MCF 10A (cell line): Measurements from ENCODE around the gene DCAF7. TPM values are rescaled to one million over a fixed set of nuclear protein-coding genes. Genes with fewer than 3 reads are reported as not detected.

ENCODE experiments used
- BruUV-seq: library from RNA; stranded (reverse); fragments of 400-500 nt; replicated peaks from 2 replicates; lab custom pipeline; 2021; lab: Mats Ljungman, UMichigan
- CTCF ChIA-PET: fragments of 300-600 bp; sonication (Branson Sonifier 250); formaldehyde crosslinking; extraction: SDS; loops from one replicate; lab custom pipeline; 2021; ENCODE audit warnings: antibody characterized with exemption, inconsistent platforms; lab: Yijun Ruan, JAX
- POLR2A ChIA-PET: fragments of 300-600, 350-650 bp; sonication (Branson Sonifier 250); formaldehyde crosslinking; extraction: SDS; loops from one replicate; lab custom pipeline; 2020; ENCODE audit warnings: antibody characterized with exemption, inconsistent platforms; lab: Yijun Ruan, JAX
- DNase-seq: peaks from one replicate; pipeline ENCODE4 v3.0.0-alpha.2; 2018; ENCODE audit not compliant: unreplicated experiment
- H3K27ac Mint-ChIP-seq: one replicate; pipeline ENCODE4 v1.8.0; 2022; ENCODE audit warnings: mild to moderate bottlenecking, low read depth, mixed read lengths; ENCODE audit not compliant: unreplicated experiment
- H3K27me3 Mint-ChIP-seq: one replicate; pipeline ENCODE4 v1.8.0; 2022; ENCODE audit warnings: mixed read lengths; ENCODE audit not compliant: insufficient read depth, unreplicated experiment
- H3K36me3 Mint-ChIP-seq: one replicate; pipeline ENCODE4 v1.8.0; 2022; ENCODE audit warnings: mild to moderate bottlenecking, moderate library complexity, mixed read lengths; ENCODE audit not compliant: insufficient read depth, unreplicated experiment
- H3K4me1 Mint-ChIP-seq: one replicate; pipeline ENCODE4 v1.8.0; 2022; ENCODE audit warnings: mixed read lengths; ENCODE audit not compliant: insufficient read depth, unreplicated experiment
- H3K4me3 Mint-ChIP-seq: one replicate; pipeline ENCODE4 v1.8.0; 2022; ENCODE audit warnings: mild to moderate bottlenecking, moderate library complexity, mixed read lengths; ENCODE audit not compliant: unreplicated experiment
- H3K9me3 Mint-ChIP-seq: one replicate; pipeline ENCODE4 v1.8.0; 2022; ENCODE audit warnings: mixed read lengths; ENCODE audit not compliant: unreplicated experiment
- intact Hi-C: fragments of 100-400 bp; cut with micrococcal nuclease; formaldehyde crosslinking; loops from 2 replicates; pipeline ENCODE4 v1.14.1; 2022
- total RNA-seq: library from RNA; stranded (reverse); gene quantifications from 2 replicates; pipeline ENCODE4 v1.2.3, GENCODE V29; 2022
- TF ChIP-seq, protein P1 (sequence below): fragments of 200-600 bp; IDR thresholded peaks from one replicate; pipeline ENCODE4 v1.8.0; 2022; ENCODE audit warnings: antibody characterized with exemption, mild to moderate bottlenecking; ENCODE audit not compliant: unreplicated experiment

The DCAF7 gene
- total RNA-seq, 1 experiment from 2014 or later = 81.6 TPM

GRCh38 chr17:63529711-63530556, 20.3 kb upstream of the DCAF7 start:
- H3K4me3 Mint-ChIP-seq = no peak overlapping the region
- intact Hi-C loops = no loop called here

GRCh38 chr17:63530557-63531021, 19.7 kb upstream of the DCAF7 start:
- TF ChIP-seq, protein P1, sequence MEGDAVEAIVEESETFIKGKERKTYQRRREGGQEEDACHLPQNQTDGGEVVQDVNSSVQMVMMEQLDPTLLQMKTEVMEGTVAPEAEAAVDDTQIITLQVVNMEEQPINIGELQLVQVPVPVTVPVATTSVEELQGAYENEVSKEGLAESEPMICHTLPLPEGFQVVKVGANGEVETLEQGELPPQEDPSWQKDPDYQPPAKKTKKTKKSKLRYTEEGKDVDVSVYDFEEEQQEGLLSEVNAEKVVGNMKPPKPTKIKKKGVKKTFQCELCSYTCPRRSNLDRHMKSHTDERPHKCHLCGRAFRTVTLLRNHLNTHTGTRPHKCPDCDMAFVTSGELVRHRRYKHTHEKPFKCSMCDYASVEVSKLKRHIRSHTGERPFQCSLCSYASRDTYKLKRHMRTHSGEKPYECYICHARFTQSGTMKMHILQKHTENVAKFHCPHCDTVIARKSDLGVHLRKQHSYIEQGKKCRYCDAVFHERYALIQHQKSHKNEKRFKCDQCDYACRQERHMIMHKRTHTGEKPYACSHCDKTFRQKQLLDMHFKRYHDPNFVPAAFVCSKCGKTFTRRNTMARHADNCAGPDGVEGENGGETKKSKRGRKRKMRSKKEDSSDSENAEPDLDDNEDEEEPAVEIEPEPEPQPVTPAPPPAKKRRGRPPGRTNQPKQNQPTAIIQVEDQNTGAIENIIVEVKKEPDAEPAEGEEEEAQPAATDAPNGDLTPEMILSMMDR = no peak
- Mint-ChIP-seq H3K27ac (no peak overlapping the region), H3K9me3 (no peaks in the 10 kb centered on the region), H3K4me1 (no peaks in the 10 kb centered on the region), H3K4me3 (no peak overlapping the region), H3K27me3 (peaks cover 22% of the 10 kb centered on the region), H3K36me3 (no peaks in the 10 kb centered on the region)
- POLR2A ChIA-PET = interaction anchor here (0.5 to 0.7 kb wide), 2 partner anchors 10 to 106 kb away, joined by 3 to 4 read pairs; no protein-coding TSS in a partner anchor
- CTCF ChIA-PET = interaction anchor here (0.7 to 1.2 kb wide), 3 partner anchors 20 to 86 kb away, joined by 3 to 6 read pairs (median 3); no protein-coding TSS in a partner anchor
- intact Hi-C loops = no loop called here
- no TSS peak for BruUV-seq
- no peak for DNase-seq

More at GRCh38 chr17:63529711-63530556, 20.3 kb upstream of the DCAF7 start:
- Mint-ChIP-seq H3K9me3 (no peaks in the 10 kb centered on the region), H3K27me3 (peaks cover 29% of the 10 kb centered on the region), H3K27ac (no peak overlapping the region), H3K4me1 (no peaks in the 10 kb centered on the region), H3K36me3 (no peaks in the 10 kb centered on the region)
- ChIA-PET POLR2A (interaction anchor here (0.5 to 0.7 kb wide), 2 partner anchors 10 to 106 kb away, joined by 3 to 4 read pairs; no protein-coding TSS in a partner anchor), CTCF (interaction anchor here (0.7 to 1.2 kb wide), 3 partner anchors 21 to 85 kb away, joined by 3 to 6 read pairs (median 3); no protein-coding TSS in a partner anchor)
- BruUV-seq = no TSS peak
- TF ChIP-seq, protein P1 = no peak
- no peak for DNase-seq

DNA sequence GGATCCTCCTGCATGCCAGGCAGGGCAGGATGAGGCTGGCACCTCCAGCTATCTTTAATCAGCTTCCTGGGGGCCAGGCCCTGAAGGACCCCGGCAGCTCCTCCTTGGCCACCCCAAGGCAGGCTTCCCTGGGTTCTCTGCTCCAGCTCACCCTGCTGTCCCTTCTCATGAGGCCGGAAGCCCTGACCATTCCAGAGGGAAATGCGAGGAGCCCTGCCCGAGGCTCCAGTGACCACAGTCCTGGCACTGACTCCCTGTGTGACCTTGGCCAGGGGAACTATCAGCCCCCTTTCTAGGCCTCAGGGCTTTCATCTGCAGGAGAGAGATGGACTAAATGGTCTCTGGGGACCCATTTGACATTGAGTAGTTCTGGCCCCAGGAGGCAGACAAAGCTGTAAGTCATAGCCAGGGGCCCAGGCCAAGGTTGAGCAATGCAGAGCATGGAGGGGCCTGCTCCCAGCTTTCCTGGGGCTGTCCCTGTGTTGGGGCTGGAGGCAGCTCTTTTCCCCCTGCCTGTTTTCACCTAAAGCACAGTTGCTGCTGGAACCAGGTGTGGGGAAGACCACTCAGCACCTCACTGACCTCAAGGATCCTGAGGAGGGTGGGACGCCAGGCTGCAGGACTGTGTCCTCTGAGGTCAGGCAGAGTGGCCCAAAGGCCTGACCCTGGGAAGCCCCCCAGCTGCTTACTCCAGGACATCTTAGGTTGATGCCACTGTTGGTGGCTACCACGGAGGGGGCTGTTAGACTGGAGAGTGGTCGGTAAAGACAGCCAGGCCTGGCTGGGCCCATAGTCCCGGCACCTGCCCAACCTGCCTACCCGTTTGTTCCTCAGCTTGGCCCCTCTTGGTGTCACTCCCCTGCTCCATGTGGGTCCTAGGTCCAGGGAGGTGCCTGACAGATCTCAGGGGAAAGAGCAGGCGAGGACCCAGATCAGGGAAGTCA, 19.0 kb upstream of the DCAF7 start:
- TF ChIP-seq, protein P1 = no peak
- ChIA-PET POLR2A (interaction anchor here (0.6 to 0.7 kb wide), 2 partner anchors 19 to 107 kb away, joined by 3 to 4 read pairs; partner anchors contain the start of gene DCAF7), CTCF (interaction anchor here (0.7 to 1.0 kb wide), 2 partner anchors 45 to 81 kb away, joined by 3 read pairs; no protein-coding TSS in a partner anchor)
- DNase-seq = no peak
- H3K27me3 Mint-ChIP-seq = peaks cover 15% of the 10 kb centered on the region
- H3K27ac Mint-ChIP-seq = no peak overlapping the region
- no peaks in the 10 kb centered on the region for H3K36me3 Mint-ChIP-seq
- H3K9me3 Mint-ChIP-seq = no peaks in the 10 kb centered on the region
- H3K4me1 Mint-ChIP-seq = no peaks in the 10 kb centered on the region
- intact Hi-C loops = no loop called here
- no TSS peak for BruUV-seq
- H3K4me3 Mint-ChIP-seq = no peak overlapping the region
